ENCODE results near the gene NAALADL1. TPM values are rescaled to one million over a fixed set of nuclear protein-coding genes. Genes with fewer than 3 reads are reported as not detected.

Gene NAALADL1
- total and polyA plus RNA-seq, 9 of the 15 experiments (the other 6 are each of a cell fraction or from before 2014, with no cell fraction given), result 0.06 to 0.72 (median 0.22) TPM; not detected in 4

DNA sequence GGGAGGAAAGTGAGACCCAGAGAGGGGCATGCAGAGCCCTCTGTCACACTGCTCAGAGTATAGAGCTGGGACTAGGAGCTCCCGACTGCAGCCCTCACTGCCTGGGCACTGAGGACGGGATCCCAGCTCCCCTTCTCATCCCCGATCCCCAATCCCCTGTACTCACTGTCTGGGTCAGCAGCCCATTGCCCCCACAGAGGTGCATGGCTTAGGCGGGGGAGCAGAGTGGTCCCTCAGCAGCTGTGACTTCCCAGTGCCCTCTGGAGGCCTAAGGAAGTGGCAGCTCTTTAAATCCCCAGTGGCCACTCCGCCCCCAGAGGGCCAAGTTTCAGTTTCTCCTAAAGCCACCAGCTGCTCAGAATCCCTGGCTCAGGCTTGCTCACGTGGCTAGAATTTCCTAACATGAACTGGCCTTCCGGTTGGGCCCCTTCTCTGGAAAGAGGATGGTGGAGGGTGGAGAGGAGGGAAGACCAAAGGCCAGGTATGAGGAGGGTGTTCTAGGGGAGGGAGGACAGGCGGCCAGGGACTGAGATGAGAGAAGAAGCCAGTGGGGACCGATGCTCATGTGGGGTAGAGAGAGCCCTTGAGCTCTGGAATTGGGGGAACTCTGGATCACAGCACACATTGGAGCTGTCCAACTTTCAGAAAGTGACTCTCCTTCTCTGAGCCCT lies 61.5 kb downstream of the NAALADL1 start, which contains the start of gene BATF2 (continued):
- TF ChIP-seq, protein P1, sequence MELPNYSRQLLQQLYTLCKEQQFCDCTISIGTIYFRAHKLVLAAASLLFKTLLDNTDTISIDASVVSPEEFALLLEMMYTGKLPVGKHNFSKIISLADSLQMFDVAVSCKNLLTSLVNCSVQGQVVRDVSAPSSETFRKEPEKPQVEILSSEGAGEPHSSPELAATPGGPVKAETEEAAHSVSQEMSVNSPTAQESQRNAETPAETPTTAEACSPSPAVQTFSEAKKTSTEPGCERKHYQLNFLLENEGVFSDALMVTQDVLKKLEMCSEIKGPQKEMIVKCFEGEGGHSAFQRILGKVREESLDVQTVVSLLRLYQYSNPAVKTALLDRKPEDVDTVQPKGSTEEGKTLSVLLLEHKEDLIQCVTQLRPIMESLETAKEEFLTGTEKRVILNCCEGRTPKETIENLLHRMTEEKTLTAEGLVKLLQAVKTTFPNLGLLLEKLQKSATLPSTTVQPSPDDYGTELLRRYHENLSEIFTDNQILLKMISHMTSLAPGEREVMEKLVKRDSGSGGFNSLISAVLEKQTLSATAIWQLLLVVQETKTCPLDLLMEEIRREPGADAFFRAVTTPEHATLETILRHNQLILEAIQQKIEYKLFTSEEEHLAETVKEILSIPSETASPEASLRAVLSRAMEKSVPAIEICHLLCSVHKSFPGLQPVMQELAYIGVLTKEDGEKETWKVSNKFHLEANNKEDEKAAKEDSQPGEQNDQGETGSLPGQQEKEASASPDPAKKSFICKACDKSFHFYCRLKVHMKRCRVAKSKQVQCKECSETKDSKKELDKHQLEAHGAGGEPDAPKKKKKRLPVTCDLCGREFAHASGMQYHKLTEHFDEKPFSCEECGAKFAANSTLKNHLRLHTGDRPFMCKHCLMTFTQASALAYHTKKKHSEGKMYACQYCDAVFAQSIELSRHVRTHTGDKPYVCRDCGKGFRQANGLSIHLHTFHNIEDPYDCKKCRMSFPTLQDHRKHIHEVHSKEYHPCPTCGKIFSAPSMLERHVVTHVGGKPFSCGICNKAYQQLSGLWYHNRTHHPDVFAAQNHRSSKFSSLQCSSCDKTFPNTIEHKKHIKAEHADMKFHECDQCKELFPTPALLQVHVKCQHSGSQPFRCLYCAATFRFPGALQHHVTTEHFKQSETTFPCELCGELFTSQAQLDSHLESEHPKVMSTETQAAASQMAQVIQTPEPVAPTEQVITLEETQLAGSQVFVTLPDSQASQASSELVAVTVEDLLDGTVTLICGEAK (IDR thresholded peaks at IDR 0.05), result peak; percentile 51
- TF ChIP-seq, protein P1 (CRISPR knock-in tag; IDR thresholded peaks at IDR 0.05), result no peak
- TF ChIP-seq RBFOX2 (IDR thresholded peaks at IDR 0.05; ENCODE audit: low read depth, low read length) (peak; percentile 74), HDAC3 (IDR thresholded peaks at IDR 0.05; ENCODE audit: borderline replicate concordance, partially characterized antibody) (no peak), ZNF124 (CRISPR knock-in tag; IDR thresholded peaks at IDR 0.05) (no peak), SMAD2 (IDR thresholded peaks at IDR 0.05; ENCODE audit: low read depth, low read length) (no peak)
- TF ChIP-seq, protein P2, sequence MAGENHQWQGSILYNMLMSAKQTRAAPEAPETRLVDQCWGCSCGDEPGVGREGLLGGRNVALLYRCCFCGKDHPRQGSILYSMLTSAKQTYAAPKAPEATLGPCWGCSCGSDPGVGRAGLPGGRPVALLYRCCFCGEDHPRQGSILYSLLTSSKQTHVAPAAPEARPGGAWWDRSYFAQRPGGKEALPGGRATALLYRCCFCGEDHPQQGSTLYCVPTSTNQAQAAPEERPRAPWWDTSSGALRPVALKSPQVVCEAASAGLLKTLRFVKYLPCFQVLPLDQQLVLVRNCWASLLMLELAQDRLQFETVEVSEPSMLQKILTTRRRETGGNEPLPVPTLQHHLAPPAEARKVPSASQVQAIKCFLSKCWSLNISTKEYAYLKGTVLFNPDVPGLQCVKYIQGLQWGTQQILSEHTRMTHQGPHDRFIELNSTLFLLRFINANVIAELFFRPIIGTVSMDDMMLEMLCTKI (IDR thresholded peaks at IDR 0.05; ENCODE audit: partially characterized antibody), result no peak
- TF ChIP-seq, protein P3, sequence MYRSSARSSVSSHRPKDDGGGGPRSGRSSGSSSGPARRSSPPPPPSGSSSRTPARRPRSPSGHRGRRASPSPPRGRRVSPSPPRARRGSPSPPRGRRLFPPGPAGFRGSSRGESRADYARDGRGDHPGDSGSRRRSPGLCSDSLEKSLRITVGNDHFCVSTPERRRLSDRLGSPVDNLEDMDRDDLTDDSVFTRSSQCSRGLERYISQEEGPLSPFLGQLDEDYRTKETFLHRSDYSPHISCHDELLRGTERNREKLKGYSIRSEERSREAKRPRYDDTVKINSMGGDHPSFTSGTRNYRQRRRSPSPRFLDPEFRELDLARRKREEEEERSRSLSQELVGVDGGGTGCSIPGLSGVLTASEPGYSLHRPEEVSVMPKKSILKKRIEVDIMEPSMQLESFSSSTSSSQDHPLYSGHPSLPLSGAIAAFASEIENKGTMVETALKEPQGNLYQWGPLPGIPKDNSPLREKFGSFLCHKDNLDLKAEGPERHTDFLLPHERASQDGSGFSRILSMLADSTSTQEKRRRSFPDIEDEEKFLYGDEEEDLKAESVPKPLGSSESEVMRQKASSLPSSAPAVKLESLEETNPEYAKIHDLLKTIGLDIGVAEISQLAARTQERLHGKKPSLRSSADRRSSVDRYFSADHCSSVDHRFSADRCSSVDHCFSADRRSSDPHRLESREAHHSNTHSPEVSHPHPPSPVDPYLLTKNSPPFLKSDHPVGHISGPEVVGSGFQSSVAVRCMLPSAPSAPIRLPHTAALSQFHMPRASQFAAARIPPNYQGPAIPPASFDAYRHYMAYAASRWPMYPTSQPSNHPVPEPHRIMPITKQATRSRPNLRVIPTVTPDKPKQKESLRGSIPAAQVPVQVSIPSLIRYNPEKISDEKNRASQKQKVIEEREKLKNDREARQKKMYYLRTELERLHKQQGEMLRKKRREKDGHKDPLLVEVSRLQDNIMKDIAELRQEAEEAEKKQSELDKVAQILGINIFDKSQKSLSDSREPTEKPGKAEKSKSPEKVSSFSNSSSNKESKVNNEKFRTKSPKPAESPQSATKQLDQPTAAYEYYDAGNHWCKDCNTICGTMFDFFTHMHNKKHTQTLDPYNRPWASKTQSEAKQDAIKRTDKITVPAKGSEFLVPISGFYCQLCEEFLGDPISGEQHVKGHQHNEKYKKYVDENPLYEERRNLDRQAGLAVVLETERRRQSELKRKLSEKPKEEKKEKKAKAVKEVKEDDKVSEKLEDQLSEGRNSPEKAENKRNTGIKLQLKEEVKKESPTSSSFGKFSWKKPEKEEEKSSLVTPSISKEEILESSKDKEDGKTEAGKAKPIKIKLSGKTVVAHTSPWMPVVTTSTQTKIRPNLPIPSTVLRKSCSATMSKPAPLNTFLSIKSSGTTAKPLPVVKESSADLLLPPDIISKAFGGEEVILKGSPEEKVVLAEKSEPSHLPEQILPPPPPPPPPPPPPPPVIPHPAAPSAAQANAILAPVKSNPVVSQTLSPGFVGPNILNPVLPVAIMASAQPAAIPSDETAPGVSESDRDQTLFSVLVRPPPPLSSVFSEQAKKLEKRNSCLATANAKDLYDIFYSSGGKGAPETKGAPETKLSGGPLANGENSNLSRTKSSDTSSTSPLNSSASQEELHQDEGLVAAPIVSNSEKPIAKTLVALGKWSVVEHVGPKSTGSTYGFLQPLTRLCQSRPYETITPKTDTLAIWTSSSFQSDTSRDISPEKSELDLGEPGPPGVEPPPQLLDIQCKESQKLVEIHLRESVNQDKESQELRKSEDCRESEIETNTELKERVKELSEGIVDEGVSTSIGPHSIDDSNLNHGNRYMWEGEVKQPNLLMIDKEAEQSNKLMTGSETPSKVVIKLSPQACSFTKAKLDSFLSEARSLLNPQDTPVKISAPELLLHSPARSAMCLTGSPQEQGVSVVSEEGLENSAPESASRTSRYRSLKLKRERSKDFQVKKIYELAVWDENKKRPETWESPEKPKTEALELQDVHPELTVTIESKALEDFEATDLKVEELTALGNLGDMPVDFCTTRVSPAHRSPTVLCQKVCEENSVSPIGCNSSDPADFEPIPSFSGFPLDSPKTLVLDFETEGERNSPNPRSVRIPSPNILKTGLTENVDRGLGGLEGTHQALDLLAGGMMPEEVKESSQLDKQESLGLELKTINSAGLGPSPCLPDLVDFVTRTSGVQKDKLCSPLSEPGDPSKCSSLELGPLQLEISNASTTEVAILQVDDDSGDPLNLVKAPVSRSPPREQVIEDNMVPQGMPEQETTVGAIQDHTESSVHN (IDR thresholded peaks at IDR 0.05; ENCODE audit: borderline replicate concordance in 1 of 2, low read depth in 1 of 2), result peak in 1 of 2 experiments; percentile 88; a peak in 2 of 4 replicates

All from K562 (cell line).